SU-DHL-6 (cell line): ENCODE measurements around the gene GRK3.

Experiments used
- H2AFZ ChIP-seq: fragments of 200-600 bp; sonication (generic); 2 replicates; pipeline ENCODE4 v1.6.1; 2014; ENCODE audit warnings: low read depth, mild to moderate bottlenecking, moderate library complexity, mixed read lengths, antibody characterized with exemption, low read length; ENCODE audit not compliant: severe bottlenecking
- H3F3A ChIP-seq: fragments of 200-600 bp; shearing (Covaris generic); 2 replicates; pipeline ENCODE4 v1.6.0; 2016; ENCODE audit warnings: antibody characterized with exemption, mild to moderate bottlenecking; ENCODE audit not compliant: insufficient read depth
- H3K27ac ChIP-seq: fragments of 200-600 bp; sonication (generic); 2 replicates; pipeline ENCODE4 v1.5.1; 2016; ENCODE audit warnings: low read depth, mild to moderate bottlenecking, low read length, moderate library complexity, mixed read lengths
- H3K27me3 ChIP-seq: fragments of 200-600 bp; sonication (generic), shearing (Covaris generic); 2 replicates; pipeline ENCODE4 v1.6.0; 2014; ENCODE audit warnings: mild to moderate bottlenecking, low read length
- H3K36me3 ChIP-seq: fragments of 200-600 bp; sonication (generic); 2 replicates; pipeline ENCODE4 v1.6.1; 2014; ENCODE audit warnings: mild to moderate bottlenecking, low read length, mixed read lengths
- H3K4me2 ChIP-seq: fragments of 300-600, 200-600 bp; shearing (Covaris generic), sonication (generic); 2 replicates; pipeline ENCODE4 v1.6.0; 2014; ENCODE audit warnings: low read length, low read depth, mild to moderate bottlenecking; ENCODE audit not compliant: poor library complexity, severe bottlenecking
- H3K4me3 ChIP-seq: fragments of 200-600 bp; sonication (generic); 2 replicates; pipeline ENCODE4 v1.5.1; 2014; ENCODE audit warnings: antibody characterized with exemption, low read length, mild to moderate bottlenecking, mixed read lengths; ENCODE audit not compliant: insufficient read depth, poor library complexity, severe bottlenecking
- H3K79me2 ChIP-seq: fragments of 200-600 bp; sonication (generic); 2 replicates; pipeline ENCODE4 v1.6.1; 2014; ENCODE audit warnings: mild to moderate bottlenecking, low read length, moderate library complexity; ENCODE audit not compliant: insufficient read depth
- H3K9ac ChIP-seq: fragments of 200-600 bp; sonication (generic); 2 replicates; pipeline ENCODE4 v1.7.0; 2014; ENCODE audit warnings: mild to moderate bottlenecking, low read length
- H3K9me2 ChIP-seq: fragments of 200-600 bp; sonication (generic); replicated peaks from 2 replicates; pipeline ENCODE4 v1.6.1; 2014; ENCODE audit warnings: low read length; ENCODE audit not compliant: insufficient read depth
- H3K9me3 ChIP-seq: fragments of 200-600 bp; sonication (generic); 2 replicates; pipeline ENCODE4 v1.6.1; 2014; ENCODE audit warnings: low read length, mixed read lengths; ENCODE audit not compliant: insufficient read depth
- H4K20me1 ChIP-seq: fragments of 200-600 bp; sonication (generic); 2 replicates; pipeline ENCODE4 v1.6.1; 2014; ENCODE audit warnings: low read depth, mild to moderate bottlenecking, antibody characterized with exemption, low read length, moderate library complexity, mixed read lengths
- CTCF ChIP-seq: fragments of 200-600 bp; sonication (generic); IDR thresholded peaks from one replicate; pipeline ENCODE4 v1.5.1; 2017; ENCODE audit warnings: antibody characterized with exemption, mild to moderate bottlenecking, low read length, moderate library complexity; ENCODE audit not compliant: insufficient read depth, poor library complexity, severe bottlenecking
- EZH2phosphoT487 ChIP-seq: fragments of 200-600 bp; sonication (generic), shearing (Covaris generic); conservative IDR thresholded peaks from 2 replicates; pipeline ENCODE4 v1.6.1; 2018; ENCODE audit warnings: mild to moderate bottlenecking, antibody characterized with exemption, low read length, moderate library complexity, mixed read lengths

GRK3 gene

GRCh38 chr22:25680051-25680450 is 115.6 kb downstream of the GRK3 start:
- H3K4me2 ChIP-seq, result no peak overlapping the region
- H3K79me2 ChIP-seq, result no peaks in the 10 kb centered on the region
- H3K27me3 ChIP-seq, result no peaks in the 10 kb centered on the region
- H3K9me3 ChIP-seq, result no peaks in the 10 kb centered on the region
- no peak overlapping the region for H3K9ac ChIP-seq
- H3K36me3 ChIP-seq, result no peaks in the 10 kb centered on the region
- H2AFZ ChIP-seq, result no peak overlapping the region
- H3K9me2 ChIP-seq, result no peaks in the 10 kb centered on the region
- H4K20me1 ChIP-seq, result no peaks in the 10 kb centered on the region
- H3K4me3 ChIP-seq, result no peak overlapping the region
- no peaks in the 10 kb centered on the region for H3F3A ChIP-seq
- no peak for TF ChIP-seq EZH2phosphoT487
- TF ChIP-seq CTCF, result no peak
- H3K27ac ChIP-seq, result no peak overlapping the region

GRCh38 chr22:25680956-25681355 is 116.5 kb downstream of the GRK3 start:
- no peak for TF ChIP-seq EZH2phosphoT487
- no peak for TF ChIP-seq CTCF
- Histone ChIP-seq H3K36me3 (no peaks in the 10 kb centered on the region), H3K9ac (no peak overlapping the region)

DNA sequence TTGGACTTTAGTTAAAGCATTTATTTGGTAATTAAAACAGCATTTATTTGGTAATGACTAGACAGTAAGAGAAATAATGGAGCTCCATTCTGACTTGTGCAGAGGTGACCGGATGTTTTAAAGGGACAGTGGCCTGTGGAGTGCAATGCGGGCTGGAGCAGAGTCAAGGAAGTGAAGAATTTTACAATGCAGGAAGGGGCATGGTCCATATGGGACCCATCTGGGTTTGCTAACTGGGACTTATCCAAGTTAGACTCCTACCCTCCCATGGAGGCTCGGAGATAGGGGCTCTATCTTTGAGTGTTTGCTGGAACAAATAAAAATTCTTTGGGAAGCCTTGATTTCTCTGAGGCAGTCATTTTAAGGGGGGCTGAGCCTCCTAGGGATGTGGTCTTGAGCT is 117.6 kb downstream of the GRK3 start:
- H3K36me3 ChIP-seq, result no peaks in the 10 kb centered on the region
- H3K9me2 ChIP-seq, result no peaks in the 10 kb centered on the region
- no peak for TF ChIP-seq EZH2phosphoT487
- no peak for TF ChIP-seq CTCF
- no peak overlapping the region for H2AFZ ChIP-seq
- H3K4me3 ChIP-seq, result no peak overlapping the region
- H3K4me2 ChIP-seq, result no peak overlapping the region
- H3K27me3 ChIP-seq, result no peaks in the 10 kb centered on the region
- no peaks in the 10 kb centered on the region for H3K9me3 ChIP-seq
- H4K20me1 ChIP-seq, result no peaks in the 10 kb centered on the region
- H3K9ac ChIP-seq, result no peak overlapping the region
- no peaks in the 10 kb centered on the region for H3K79me2 ChIP-seq
- H3F3A ChIP-seq, result no peaks in the 10 kb centered on the region
- H3K27ac ChIP-seq, result no peak overlapping the region

More at GRCh38 chr22:25680956-25681355, 116.5 kb downstream of the GRK3 start:
- H3K27ac ChIP-seq, result no peak overlapping the region
- no peaks in the 10 kb centered on the region for H3K9me2 ChIP-seq
- no peaks in the 10 kb centered on the region for H3F3A ChIP-seq
- no peaks in the 10 kb centered on the region for H3K27me3 ChIP-seq
- no peak overlapping the region for H3K4me3 ChIP-seq
- H3K4me2 ChIP-seq, result no peak overlapping the region
- no peaks in the 10 kb centered on the region for H3K79me2 ChIP-seq
- H2AFZ ChIP-seq, result no peak overlapping the region
- H4K20me1 ChIP-seq, result no peaks in the 10 kb centered on the region
- H3K9me3 ChIP-seq, result no peaks in the 10 kb centered on the region
